Right ventricle myocardium inferior (tissue), 1 donor: ENCODE results near the gene METTL21A. TPM values are rescaled to one million over a fixed set of nuclear protein-coding genes. Genes with fewer than 3 reads are reported as not detected.
A peak's percentile ranks its signal among the peaks of the same experiment; 100 is the strongest.

Source experiments
- ATAC-seq: fragments of 200-7000 bp; cut with Tn5 transposase; one replicate; pipeline ENCODE4 v1.9.1; 2020; ENCODE audit warnings: mild to moderate bottlenecking, moderate library complexity
- DNase-seq: peaks from one replicate; pipeline ENCODE4 v3.0.0; 2021; ENCODE audit errors: missing footprints
- intact Hi-C: fragments of 100-400 bp; cut with DNase I; formaldehyde crosslinking; loops from one replicate; pipeline ENCODE4 v1.11.0; 2022
- total RNA-seq: library from RNA; stranded (reverse); fragmentation: NEBNext Ultra II Directional; extraction: Animal tissue kit (Norgen Biotek cat#: 25700); gene quantifications from one replicate; pipeline ENCODE4 v1.2.1, GENCODE V29; 2021
- donor health status: DM: no; HTN: yes; CAD: no; lungs with severe emphysema.

METTL21A gene
- total RNA-seq, 1 donor from 2014 or later = 14.7 TPM

- peak; percentile 42 for ATAC-seq
- intact Hi-C loops = no loop called here
- peak; percentile 55 for DNase-seq
These were observed 40.2 kb downstream of the METTL21A start for GRCh38 chr2:207584952-207585351.

- ATAC-seq = no peak
- no peak for DNase-seq
- intact Hi-C loops = no loop called here
These were observed 53.8 kb downstream of the METTL21A start for GRCh38 chr2:207571370-207571769.

GRCh38 chr2:207567671-207568070 is 57.5 kb downstream of the METTL21A start:
- ATAC-seq = no peak

GRCh38 chr2:207565736-207566500 is 59.3 kb downstream of the METTL21A start:
- ATAC-seq = no peak
- intact Hi-C loops = no loop called here
- no peak for DNase-seq

More at GRCh38 chr2:207567671-207568070, 57.5 kb downstream of the METTL21A start:
- intact Hi-C loops = no loop called here
- DNase-seq = no peak

Other genes starting within 250 kb of the METTL21A start
- 57.0 TPM for gene CREB1, start 95.4 kb downstream of the METTL21A start, total RNA-seq
- 10.2 TPM for gene CCNYL1, start 86.2 kb upstream of the METTL21A start, total RNA-seq
- 4.1 TPM for gene FZD5, start 144.5 kb upstream of the METTL21A start, total RNA-seq